GM19397 (cell line): ENCODE measurements around the gene RNF181.
A peak's percentile ranks its signal among the peaks of the same experiment; 100 is the strongest.
"Not testable (repeated sequence)": the region's sequence is repeated elsewhere in the genome, so short reads cannot be mapped to it uniquely, and the experiment has no call there.

Experiments
- ATAC-seq: cut with Tn5 transposase; IDR thresholded peaks from one replicate; pipeline ENCODE4 v1.9.1; 2021; ENCODE audit warnings: mild to moderate bottlenecking, moderate library complexity; ENCODE audit not compliant: unreplicated experiment

The RNF181 gene, protein sequence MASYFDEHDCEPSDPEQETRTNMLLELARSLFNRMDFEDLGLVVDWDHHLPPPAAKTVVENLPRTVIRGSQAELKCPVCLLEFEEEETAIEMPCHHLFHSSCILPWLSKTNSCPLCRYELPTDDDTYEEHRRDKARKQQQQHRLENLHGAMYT

DNA sequence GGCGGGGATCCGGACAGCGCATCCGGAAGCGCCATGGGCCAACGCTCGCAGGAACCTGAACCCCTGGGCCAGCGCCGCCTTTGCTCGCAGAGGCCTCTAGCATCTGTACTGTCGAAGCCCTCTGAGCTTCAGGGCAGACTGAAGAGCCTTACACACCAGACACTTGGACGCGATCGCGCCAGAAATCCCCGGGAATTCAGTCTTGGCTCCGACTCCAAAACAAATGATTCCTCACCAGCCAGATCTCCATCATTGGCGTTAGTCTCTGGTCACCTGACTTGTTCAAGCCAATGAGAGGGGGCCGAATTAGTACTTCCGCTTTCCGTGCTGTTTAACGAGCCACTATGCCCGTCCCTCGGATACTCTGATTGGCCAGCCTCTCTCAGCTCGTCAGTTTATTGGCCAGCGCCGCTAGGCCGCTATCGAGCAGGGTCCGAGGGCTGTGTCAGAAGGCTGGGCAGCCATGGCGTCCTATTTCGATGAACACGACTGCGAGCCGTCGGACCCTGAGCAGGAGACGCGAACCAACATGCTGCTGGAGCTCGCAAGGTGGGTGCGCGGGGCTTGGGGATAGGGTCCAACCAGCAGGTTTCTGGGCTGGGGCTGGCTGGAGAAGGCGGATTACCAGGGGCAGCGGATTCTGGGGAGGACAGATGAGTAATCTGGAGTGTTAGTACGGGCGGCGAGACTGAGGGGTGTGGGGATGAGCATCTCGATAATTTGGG is at the start of gene RNF181:
Gene RNF181 (plus strand): TSS at position 445 of the 725 bp plus-strand sequence. CDS start 19 bp downstream, at position 464.
- peak; percentile 98 for ATAC-seq

DNA sequence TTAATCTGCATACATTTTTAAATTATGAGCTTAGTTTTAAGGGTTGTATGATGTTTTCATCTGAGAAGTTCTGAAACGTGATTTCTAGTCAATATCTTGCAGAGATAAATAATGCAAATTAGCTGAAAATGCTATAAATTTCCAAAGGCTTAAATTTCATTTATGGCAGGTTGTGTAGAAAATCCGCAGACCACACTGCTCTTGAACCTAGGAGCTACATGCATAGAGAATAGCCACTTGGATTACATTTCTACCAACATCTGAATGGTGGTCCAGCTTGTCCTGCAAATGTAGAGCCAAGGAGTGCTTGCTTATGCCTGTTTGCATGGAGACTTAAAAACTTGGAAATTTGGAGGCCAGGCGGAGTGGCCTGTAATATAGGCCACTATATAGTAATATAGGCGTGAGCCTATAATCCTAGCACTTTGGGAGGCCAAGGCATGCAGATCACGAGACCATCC is 49.7 kb upstream of the RNF181 start:
- ATAC-seq: no peak

DNA sequence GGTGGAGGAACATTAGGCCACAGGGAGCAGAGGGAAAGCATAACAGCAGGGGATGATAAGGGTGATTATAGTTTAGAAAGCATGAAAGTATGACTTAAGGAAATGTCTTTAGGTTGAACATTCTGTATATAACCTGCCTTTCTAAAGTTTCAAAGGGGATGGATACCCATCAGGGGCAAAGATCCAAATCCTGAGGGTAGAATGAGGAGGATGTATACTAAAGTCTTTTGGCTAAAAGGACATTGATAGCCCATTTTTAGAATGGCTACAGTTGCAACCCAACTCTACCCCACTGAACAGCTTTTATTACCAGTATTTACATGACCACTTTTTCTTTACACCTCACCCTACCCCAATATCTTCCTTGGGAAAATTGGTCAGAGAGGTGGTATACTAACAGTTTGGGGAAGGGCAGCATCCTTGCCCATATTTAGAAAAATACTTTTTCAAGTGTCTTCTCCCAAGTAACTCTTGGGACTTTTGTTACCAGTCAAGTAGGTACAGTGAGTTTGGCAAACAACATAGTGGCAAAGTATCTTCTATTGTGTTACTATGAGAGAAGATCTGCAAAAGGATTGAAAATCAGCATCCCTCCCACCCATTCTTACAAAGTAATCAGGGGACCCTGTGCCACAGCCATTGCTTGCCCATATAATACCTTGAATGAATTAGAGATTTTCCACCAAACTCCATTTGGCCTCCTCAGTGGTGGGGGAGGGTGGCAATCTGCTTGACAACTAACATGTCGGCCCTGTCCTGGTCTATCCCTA is 48.3 kb upstream of the RNF181 start:
- no peak for ATAC-seq

DNA sequence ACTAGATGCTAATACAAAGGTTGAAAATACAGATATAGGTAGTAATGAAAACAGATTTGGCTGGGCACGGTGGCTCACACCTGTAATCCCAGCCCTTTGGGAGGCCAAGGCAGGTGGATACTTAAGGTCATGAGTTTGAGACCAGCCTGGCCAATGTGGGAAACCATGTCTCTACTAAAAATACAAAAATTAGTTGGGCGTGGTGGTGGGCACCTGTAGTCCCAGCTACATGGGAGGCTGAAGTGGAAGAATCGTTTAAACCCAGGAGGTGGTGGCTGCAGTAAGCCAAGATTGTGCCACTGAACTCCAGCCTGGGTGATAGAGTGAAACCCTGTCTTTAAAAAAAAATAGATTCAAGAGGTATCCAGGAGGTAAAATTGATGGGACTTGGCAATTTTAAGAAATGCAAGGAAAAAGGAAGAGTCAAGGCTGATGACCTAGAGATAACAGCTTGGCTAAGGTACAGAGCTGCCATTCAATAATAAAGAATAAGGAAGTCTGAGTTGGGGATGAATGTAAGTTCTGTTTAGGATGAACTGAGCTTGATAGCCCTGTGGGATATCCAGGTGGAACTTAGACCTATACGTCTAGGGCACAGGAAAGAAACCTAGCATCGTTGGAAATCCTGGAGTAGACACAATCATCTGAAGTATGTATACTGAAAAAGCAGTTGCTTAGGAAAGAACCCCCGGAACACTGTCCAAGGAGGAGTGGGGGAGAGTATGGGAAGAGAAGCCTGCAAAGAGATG is 47.5 kb upstream of the RNF181 start:
- ATAC-seq: no peak

DNA sequence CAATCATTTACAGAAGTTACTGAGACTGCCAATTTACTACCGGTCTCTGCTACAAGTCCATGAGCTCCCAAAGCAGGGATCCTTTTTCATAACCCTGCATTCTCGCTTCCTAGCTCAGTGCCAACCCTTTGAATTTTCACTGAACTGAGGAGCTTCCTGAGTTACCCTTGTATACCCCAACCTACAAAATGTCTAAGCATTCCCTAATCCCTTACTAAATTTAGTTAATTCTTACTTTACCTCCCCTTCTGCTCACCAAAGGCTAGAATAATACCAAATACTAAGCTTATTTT is 47.0 kb upstream of the RNF181 start:
- ATAC-seq: no peak

DNA sequence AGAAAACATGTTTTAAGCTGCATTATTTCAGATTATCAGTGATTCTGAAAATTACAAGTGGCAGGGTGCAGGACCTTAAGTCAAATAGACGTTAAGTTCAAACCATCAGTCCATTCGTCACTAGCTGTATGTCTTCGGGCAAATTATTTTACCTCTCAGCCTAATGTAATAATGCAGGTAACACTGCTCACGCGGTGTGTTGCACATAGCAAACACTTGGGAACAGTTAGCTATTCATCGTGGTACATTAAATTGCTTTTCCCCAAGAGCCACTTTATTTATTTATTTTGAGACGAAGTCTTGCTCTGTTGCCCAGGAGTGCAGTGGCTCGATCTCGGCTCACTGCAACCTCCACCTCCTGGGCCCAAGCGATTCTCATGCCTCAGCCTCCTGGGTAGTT is 46.5 kb upstream of the RNF181 start:
- no peak for ATAC-seq

DNA sequence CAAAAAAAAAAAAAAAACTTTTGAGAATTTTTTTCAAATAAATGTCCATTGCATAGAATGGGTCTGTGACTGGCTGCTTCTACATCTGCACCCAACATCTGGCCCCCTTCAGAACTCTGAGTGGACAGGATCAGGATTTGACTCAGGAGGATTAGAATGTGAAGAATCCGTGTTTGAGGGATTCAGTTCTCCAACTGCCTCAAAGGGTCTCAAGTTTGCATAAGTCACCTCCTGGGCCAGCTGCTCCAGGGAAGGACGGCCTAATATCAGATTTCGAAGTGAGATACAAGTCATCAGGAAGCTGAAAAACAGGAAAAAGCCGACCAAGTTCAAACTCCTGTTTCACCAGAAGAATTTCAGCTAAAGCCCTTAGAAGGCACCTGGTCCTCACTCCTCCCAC is 45.7 kb upstream of the RNF181 start:
- no peak for ATAC-seq

DNA sequence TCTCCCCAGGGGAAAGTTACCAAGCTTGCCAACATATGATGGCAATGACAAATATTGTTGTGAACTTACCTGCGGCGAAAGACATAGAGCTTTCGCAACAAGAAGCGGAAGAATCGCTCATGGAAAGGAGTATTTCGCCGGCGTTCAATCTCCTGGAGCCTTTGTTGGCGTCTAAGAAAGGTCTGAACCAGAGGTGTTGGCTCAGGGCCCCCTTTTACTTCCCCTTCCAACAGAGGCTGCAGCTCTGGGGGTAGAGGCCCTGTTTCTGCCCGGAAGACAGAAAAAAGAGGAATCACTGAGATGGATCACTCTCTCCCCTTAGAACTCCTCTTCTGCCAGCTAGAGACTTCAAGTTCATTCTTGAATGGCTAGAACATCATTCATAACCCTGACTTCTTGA is 45.1 kb upstream of the RNF181 start:
- ATAC-seq: no peak

DNA sequence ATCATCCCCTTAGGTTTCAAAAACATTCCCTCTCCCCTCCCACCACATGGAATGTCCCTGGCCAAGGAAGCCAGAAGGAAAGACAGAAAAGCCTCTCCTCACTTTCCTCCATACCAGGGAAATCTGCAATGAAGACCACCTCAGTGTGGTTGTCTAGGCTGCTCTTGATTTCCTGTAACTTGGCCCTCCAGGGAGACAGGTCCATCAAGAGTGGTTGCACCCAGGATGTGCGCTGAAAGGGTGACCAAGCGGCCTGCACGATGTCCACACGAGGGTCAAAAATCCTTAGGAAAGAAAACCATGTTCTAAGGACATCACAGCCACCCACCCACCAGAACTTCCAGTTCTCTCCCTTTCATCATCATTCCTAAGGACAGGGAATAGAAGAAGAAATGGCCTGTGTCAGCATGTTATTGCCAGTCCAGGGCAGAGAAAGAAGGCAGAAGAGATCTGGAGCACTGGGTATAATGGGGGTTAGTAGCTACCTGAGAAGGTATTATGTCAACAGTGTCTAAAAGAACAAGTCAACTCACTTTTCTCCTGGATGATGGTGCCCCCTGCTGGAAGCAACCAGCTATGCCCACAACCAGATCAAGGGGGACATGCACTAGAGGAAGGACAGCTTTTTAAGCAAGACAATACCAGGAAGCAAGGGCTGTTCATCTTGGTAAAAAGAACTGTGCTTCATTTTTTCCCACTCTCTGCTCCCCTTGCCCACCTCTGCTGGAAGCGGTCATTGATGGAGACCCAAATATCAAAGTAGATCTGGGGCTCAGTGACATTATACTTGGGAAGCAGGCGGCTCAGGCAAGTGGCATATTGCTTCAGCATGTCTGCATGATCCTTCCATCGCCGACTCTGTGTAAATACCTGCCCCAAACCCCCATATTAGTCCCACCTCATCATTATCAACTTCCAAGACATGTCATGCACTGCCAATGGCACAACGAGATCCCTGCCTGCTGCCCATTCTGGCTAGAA is 43.6 kb upstream of the RNF181 start:
- peak; percentile 67 for ATAC-seq

DNA sequence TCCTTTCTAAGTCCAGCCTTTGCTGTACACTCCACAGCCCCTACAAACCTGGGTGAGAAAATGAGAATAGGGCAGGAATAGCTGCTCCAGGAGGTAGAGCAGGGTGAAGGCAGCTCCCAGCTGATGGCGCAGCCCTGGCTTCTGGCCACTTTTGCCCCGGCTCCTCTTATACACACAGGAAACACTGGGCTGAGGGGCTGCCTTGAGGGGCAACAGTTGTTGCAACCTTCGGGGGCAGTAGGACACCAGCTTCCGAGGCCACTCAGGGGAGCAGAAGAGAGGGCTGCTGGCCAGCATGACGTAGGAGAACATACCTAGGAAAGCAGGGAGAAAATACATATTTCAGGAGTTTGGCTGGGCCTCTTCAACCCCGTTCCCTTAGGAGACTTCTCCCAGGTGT is 42.4 kb upstream of the RNF181 start:
- ATAC-seq: no peak

DNA sequence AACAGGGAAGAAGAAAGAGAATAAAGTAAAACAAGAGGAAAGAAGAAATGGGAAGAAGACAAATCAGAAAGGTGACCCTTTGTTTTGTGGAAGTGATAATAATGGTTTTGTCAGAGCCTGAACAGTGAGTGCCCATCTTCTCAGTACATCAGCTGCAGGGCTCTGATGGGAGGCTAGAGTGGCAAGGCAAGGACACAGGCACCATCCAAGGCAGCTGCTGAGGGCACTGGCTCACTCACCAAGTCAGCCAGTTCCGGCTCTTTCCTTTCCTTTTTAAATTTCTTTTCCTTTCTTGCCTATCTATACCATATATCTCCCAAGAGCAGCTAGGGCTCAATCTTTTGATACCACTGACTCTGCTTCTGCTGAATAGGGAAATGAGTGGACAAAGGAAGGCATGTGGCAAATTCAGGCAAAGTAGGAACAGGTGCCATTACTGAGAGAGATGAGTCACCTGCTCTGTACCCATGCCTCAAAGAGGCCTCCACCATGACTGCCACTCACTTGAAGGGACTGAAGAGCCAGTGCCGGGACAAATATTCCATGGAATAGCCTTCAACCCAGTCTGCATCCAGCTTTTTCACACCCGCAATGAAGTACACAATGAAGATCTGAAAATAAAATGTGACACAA is 40.4 kb upstream of the RNF181 start:
- no peak for ATAC-seq

DNA sequence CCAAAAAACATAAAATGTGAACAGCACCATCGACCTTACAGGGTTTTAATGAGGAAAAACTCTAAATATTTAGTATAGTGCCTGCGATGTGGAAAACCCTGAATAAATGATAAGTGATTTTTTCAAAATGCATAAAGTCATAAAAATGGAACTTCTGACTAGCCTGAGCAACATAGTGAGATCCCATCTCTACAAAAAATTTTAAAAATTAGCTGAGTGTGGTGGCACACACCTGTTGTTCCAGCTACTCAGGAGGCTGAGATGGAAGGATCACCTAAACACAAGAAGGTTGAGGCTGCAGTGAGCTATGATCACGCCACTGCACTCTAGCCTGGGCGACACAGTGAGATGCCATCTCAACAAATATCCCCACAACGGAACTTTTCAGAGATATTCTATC is 38.4 kb upstream of the RNF181 start:
- no peak for ATAC-seq

DNA sequence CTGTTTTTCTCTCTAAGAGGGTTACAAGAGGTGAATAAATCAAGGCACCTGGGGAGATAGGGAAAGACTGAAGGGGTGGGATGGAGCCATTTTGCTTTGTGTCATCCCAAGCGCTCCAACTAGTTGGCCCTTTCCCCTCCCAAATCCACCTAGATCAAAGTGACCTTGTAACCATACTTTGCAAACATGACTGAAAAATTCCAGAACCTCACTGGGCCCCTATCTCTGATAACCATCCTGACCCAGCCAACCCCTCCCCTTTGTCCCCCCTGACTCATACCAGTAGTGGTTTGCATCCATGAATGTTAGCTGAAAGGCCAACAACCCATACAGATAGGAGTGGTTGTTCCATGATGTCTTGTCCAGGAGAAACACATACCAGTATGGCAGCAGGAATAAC is 37.4 kb upstream of the RNF181 start:
- ATAC-seq: no peak

DNA sequence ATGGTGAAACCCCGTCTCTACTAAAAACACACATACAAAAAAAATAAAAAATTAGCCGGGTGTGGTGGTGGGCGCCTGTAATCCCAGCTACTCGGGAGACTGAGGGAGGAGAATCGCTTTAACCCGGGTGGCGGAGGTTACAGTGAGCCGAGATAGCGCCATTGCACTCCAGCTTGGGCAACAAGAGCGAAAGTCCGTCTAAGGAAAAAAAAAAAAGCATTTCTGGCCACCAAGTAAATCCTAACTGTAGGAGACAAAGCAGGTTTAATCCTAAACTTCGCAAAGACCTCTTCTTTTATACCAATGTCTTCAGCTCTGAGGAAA is 35.2 kb upstream of the RNF181 start:
- ATAC-seq: not testable (repeated sequence)

DNA sequence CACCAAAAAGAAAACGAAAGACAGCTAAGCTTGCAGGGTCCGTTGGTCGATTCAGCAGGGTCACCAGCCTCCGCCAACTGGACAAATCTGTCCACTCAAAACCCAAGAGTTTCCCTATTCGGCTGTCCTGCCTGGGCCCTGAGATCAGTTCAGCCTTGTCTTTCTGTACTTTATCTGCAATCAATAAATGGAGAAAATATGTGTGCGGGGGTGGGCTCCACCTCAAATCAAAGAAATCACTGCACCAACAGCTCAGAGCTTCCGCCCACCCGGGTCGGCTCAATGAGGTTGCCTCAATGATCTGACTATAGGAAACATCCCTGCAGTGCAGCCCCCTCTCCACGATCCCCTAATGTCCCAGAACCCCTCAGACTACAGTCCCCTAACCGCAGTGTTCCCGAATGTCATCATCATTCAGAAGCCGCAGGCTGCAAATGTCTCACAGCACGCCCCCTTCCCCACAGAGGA is 34.7 kb upstream of the RNF181 start:
- ATAC-seq: peak; percentile 9

DNA sequence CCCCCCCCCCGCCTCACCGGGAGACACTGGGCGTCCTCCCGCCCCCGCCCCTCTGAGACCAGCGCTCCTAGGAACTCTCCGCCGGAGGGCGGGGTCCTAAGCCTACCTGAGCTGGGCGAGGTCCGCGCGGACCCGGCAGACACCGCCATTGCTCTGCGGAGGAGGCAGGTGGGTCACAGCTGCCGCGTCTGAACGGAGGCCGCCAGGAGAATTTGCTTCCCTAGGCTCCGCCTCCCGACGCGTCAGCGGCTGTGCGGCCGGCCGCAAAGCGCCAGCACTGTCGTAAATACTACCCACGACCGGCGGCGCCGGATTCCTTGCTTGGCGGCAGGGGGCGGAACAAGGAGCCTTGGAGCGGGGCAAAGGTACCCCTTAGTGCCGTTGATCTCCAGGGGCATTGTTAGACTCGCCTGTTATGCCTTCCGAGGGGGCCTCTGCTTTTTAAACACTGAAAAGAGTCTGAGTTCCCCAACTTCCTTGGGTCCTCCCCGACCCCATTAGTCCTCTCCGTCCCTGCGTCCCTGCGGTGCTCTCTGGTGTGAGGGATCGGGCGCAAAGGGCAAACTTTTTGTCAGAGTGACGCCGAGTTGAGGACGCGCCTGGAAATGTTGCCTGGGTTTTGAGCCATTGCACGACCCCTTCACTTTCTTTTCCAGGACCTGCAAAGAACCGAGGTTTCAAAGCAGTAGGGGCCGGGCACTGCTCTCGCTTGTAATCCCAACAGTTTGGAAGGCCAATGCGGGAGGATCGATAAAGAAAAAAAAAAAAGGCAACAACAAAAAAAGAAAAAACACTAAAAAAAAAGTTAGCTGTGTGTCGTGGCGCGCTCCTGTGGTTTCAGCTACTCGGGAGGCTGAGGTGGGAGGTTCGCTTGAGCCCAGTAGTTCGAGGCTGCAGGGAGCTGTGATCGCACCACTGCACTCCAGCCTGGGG is 34.0 kb upstream of the RNF181 start, which contains the start of gene GGCX:
Gene GGCX (minus strand): TSS at position 214 of the 933 bp plus-strand sequence. CDS start 65 bp downstream, at position 149.
- peak; percentile 97 for ATAC-seq

DNA sequence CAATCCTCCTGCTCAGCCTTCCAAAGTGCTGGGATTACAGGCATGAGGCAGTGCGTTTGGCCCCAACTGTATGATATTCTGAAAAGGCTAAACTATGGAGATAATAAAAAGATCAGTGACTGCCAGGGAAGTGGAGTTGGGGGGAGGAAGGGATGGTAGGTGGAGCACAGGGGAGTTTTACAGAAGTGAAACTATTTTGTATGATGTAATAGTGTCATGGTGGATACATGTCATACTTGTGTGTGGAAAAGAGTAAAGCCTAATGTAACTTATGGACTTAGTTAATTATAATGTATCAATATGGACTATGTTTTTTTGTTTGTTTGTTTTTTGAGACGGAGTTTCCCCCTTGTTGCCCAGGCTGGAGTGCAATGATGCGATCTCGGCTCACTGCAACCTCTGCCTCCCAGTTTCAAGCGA is 31.4 kb upstream of the RNF181 start:
- no peak for ATAC-seq

DNA sequence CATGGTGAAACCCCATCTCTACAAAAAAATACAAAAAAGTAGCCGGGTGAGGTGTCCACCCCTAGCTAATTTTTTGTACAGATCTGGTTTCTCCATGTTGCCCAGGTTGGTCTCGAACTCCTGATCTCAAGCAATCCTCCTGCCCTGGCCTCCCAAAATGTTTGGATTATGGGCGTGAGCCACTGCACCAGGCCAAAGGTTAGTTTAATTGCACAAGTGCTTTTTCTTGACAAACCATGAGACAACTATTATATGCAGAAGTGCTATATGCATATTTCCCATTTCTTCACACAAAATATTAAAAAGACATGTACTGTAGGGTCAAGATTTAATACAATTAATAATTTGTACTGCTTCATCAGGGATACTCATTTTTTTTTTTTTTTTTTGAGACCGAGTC is 29.3 kb upstream of the RNF181 start:
- no peak for ATAC-seq

DNA sequence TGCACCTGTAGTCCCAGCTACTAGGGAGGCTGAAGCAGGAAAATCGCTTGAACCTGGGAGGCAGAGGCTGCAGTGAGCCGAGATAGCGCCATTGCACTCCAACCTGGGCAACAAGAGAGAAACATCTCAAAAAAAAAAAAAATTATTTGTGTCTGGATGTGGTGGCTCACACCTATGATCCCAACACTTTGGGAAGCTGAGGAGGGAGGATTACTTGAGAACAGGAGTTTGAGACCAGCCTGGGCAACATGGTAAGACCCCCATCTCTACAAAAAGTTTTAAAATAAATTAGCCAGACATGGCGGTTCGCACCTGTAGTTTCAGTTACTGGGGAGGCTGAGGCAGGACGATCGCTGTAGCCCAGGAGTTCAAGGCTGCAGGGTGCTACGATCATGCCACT is 19.8 kb upstream of the RNF181 start:
- no peak for ATAC-seq
